GM12892 (cell line): Measurements from ENCODE around the gene ESPNL.

Experiments used
- POLR2A ChIP-seq: IDR thresholded peaks from 2 replicates; pipeline ENCODE4 v1.6.1; 2011; ENCODE audit warnings: low read depth, low read length, control low read depth
- POLR2AphosphoS5 ChIP-seq: IDR thresholded peaks from 2 replicates; pipeline ENCODE4 v1.6.1; 2011; ENCODE audit warnings: low read depth, low read length, control low read depth

- TF ChIP-seq POLR2AphosphoS5 (no peak), POLR2A (no peak)
Measured at GRCh38 chr2:238126338-238126737, 26.2 kb downstream of the ESPNL start.
